Effector CD4-positive, alpha-beta T cell (primary cell): ENCODE measurements around the gene TMSB4X.
"Not testable (repeated sequence)": the region's sequence is repeated elsewhere in the genome, so short reads cannot be mapped to it uniquely, and the experiment has no call there.

Experiments used
- DNase-seq: peaks from one replicate; pipeline ENCODE4 v3.0.0-alpha.2; 2020

Gene TMSB4X

GRCh38 chrX:12997906-12998687, 23.2 kb downstream of the TMSB4X start:
- no peak for DNase-seq

GRCh38 chrX:12999422-12999821, 24.5 kb downstream of the TMSB4X start:
- DNase-seq, result no peak

GRCh38 chrX:13000301-13000811, 25.4 kb downstream of the TMSB4X start:
- peak; percentile 27 for DNase-seq

GRCh38 chrX:13001097-13001496, 26.2 kb downstream of the TMSB4X start:
- DNase-seq, result no peak

- DNase-seq, result no peak
Measured at GRCh38 chrX:13001961-13002671, 27.2 kb downstream of the TMSB4X start.

GRCh38 chrX:13005661-13006473, 31.0 kb downstream of the TMSB4X start:
- no peak for DNase-seq

- no peak for DNase-seq
Measured at GRCh38 chrX:13007519-13008188, 32.7 kb downstream of the TMSB4X start.

GRCh38 chrX:13008189-13008533, 33.3 kb downstream of the TMSB4X start:
- no peak for DNase-seq

- DNase-seq, result no peak
Measured at GRCh38 chrX:13008851-13009250, 33.9 kb downstream of the TMSB4X start.

- DNase-seq, result no peak
Measured at GRCh38 chrX:13009273-13009672, 34.4 kb downstream of the TMSB4X start.

GRCh38 chrX:13009844-13010243, 34.9 kb downstream of the TMSB4X start:
- no peak for DNase-seq

- DNase-seq, result no peak
Measured at GRCh38 chrX:13010546-13010945, 35.6 kb downstream of the TMSB4X start.

GRCh38 chrX:13013363-13014110, 38.6 kb downstream of the TMSB4X start:
- DNase-seq, result no peak

GRCh38 chrX:13014111-13015096, 39.5 kb downstream of the TMSB4X start:
- DNase-seq, result no peak

GRCh38 chrX:13015536-13016236, 40.8 kb downstream of the TMSB4X start:
- no peak for DNase-seq

- not testable (repeated sequence) for DNase-seq
Measured at GRCh38 chrX:13016731-13017130, 41.8 kb downstream of the TMSB4X start.

- DNase-seq, result no peak
Measured at GRCh38 chrX:13022926-13023325, 48.0 kb downstream of the TMSB4X start.

GRCh38 chrX:13023567-13023966, 48.7 kb downstream of the TMSB4X start:
- no peak for DNase-seq

GRCh38 chrX:13023979-13024378, 49.1 kb downstream of the TMSB4X start:
- no peak for DNase-seq

GRCh38 chrX:13024986-13025385, 50.1 kb downstream of the TMSB4X start:
- DNase-seq, result no peak
